WI38 (cell line): Measurements from ENCODE around the gene SLC7A5.

ENCODE experiments used
- H3K4me3 ChIP-seq: 2 replicates; pipeline ENCODE4 v1.5.1; 2011; ENCODE audit warnings: low read depth, mild to moderate bottlenecking, control low read depth, low read length
- TF ChIP-seq, protein P1 (sequence below): IDR thresholded peaks from 2 replicates; pipeline ENCODE4 v1.5.1; 2012; ENCODE audit warnings: low read depth, mild to moderate bottlenecking, control low read depth, low read length

The SLC7A5 gene

DNA sequence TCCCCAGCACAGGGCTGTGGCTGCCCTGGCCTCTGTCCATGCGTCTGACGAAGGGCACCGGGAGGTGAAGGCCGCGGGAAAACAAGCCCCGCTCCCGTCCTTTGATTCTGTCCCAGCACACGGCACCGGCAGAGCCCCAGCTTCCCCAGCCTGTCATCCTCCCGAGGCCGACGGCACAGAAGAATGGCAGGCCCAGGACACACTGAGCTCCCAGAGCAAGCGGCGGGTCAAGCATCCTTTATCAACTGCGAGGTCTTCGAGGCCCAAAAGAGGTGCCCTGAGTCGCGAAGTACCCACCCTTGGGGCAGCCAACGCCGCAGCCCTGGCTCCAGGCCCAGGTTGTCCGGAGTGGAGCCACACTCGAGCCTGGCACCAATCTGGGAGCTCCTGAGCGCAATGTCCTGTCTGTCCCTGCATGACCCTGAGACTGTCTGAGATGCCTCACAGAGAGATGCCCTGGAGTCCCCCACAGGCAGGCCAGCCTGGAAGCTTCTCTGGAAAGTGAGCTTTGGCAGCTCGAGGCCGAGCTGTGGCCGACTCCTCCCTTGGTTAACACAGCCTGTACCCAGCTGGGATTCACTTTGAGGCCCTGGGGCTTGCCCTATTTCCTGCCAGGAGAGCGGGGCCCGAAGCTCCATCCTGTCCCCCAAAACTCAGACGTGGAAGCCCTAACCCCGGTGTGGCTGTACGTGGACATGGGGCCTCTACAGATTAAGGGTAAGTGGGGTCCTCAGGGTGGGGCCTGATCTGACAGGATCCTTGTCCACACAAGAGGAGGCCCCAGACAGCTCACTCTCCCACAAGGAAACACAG is 23.3 kb downstream of the SLC7A5 start:
- H3K4me3 ChIP-seq: no peak overlapping the region
- TF ChIP-seq, protein P1, sequence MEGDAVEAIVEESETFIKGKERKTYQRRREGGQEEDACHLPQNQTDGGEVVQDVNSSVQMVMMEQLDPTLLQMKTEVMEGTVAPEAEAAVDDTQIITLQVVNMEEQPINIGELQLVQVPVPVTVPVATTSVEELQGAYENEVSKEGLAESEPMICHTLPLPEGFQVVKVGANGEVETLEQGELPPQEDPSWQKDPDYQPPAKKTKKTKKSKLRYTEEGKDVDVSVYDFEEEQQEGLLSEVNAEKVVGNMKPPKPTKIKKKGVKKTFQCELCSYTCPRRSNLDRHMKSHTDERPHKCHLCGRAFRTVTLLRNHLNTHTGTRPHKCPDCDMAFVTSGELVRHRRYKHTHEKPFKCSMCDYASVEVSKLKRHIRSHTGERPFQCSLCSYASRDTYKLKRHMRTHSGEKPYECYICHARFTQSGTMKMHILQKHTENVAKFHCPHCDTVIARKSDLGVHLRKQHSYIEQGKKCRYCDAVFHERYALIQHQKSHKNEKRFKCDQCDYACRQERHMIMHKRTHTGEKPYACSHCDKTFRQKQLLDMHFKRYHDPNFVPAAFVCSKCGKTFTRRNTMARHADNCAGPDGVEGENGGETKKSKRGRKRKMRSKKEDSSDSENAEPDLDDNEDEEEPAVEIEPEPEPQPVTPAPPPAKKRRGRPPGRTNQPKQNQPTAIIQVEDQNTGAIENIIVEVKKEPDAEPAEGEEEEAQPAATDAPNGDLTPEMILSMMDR: no peak

DNA sequence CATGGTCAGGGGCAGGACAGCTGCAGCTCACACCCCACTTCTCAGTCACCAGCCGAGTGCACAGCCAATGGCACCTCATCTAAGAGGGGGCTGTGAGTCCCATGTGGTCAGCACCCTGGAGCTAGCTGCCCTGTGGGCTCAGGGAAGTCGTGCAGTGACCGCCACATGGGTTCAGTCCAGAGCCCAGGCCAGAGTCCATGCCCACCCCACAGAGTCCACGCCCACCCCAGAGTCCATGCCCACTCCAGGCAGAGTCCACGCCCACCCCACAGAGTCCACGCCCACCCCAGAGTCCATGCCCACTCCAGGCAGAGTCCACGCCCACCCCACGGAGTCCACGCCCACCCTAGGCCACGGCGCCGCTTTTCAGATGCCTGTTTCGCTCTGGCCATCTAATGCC is 24.1 kb downstream of the SLC7A5 start:
- TF ChIP-seq, protein P1: no peak
- H3K4me3 ChIP-seq: no peak overlapping the region

DNA sequence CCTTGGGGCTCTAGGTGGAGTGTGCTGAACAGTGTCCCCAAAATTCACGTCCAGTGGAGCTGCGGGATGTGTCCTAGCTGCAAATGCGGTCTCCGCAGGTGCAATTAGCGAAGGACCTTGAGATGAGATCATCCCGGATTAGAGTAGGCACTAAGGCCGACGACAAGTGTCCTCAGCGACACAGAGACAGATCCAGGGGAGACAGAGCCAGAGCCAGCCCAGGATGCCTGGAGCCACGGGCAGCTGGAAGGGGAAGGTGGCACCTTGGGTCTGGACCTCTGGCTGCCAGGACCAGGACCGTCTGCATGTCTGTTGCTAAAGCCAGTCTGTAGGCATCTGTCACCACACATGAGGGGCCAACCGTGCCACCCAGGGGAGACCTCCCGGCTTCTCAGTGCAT is 24.5 kb downstream of the SLC7A5 start:
- H3K4me3 ChIP-seq: no peak overlapping the region

DNA sequence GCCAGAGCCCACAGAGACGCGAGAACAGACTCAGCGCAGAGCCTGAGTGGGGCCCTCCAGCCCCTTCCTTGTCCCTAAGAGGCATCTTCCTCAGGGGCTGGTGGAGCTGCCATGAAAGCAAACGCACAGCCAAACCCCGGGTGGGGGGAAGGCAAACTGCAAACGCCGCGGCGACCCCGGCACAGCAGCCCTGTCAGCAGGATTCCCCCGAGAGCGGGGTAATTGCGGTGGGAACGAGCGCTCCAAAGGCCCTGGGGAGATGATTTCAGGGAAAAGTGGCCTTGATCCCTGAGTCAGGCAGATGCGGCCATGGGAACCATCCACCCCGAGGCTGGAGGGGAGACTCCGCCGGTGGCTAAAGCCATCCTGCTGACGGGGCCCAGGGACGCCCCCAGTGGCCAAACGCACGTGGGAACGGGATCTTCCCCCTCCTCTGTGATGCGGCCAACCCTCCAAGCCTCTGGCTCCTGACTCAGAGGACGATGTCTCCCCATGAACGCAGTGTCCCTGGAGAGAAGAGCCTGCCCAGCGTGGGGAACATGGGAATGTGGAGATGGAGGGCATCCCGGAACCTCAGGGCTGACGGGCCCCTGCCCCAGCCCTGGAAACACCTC is 25.1 kb downstream of the SLC7A5 start:
- TF ChIP-seq, protein P1: no peak
- H3K4me3 ChIP-seq: no peak overlapping the region

More for the DNA sequence above, 24.5 kb downstream of the SLC7A5 start:
- TF ChIP-seq, protein P1: no peak

- TF ChIP-seq, protein P1: no peak
- H3K4me3 ChIP-seq: no peak overlapping the region
Observed at GRCh38 chr16:87843678-87844105, 25.6 kb downstream of the SLC7A5 start.

DNA sequence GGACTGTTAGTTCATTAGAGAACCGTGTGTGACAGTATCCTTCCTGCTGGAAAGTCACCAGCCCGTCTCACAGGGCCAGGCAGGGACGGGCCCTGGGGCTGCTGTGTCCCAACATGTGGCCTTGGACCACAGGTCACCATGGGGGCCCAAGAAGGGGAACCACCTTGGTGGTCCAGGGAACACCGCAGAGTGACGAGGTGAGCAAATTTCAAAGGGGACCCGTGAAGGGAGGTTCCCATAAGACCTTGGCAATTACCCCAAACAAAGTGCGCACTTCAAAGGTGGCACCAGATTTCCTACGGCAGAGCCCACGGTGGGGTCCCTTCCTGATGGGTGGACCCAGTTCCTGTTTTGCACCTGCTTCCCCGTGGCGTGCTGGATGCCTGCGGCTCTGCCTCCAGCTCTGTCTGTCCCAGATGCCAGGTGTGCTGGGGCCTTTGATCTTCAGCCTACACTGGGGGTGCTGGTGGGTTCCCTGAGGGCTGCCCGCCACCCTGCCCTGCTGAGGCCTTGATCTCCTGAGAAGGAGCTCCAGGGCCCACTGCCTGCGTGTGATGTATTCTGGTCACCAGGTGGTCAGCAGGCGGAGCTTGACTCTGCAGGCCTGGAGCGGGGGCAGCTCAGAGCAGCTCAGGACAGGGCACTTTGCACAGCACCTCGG is 27.0 kb downstream of the SLC7A5 start:
- no peak overlapping the region for H3K4me3 ChIP-seq

More for the DNA sequence above, 27.0 kb downstream of the SLC7A5 start:
- TF ChIP-seq, protein P1: no peak
